ENCODE data around the gene GPATCH2L.

Gene GPATCH2L

GRCh38 chr14:76250302-76250701 lies 98.6 kb downstream of the GPATCH2L start:
- no peak overlapping the region for H3K27ac ChIP-seq
- DNase-seq (ENCODE audit: low read depth, low spot score), result no peak

GRCh38 chr14:76252471-76252870 lies 100.7 kb downstream of the GPATCH2L start:
- no peak for DNase-seq (ENCODE audit: low read depth, low spot score)
- H3K27ac ChIP-seq, result no peak overlapping the region

GRCh38 chr14:76253111-76253510 lies 101.4 kb downstream of the GPATCH2L start:
- DNase-seq (ENCODE audit: low read depth, low spot score), result no peak
- no peak overlapping the region for H3K27ac ChIP-seq

- DNase-seq (ENCODE audit: low read depth, low spot score), result no peak
- H3K27ac ChIP-seq, result no peak overlapping the region
These were observed 104.8 kb downstream of the GPATCH2L start for GRCh38 chr14:76256545-76256944.

- no peak for DNase-seq (ENCODE audit: low read depth, low spot score)
- no peak overlapping the region for H3K27ac ChIP-seq
These were observed 105.5 kb downstream of the GPATCH2L start for GRCh38 chr14:76257111-76257803.

- no peak overlapping the region for H3K27ac ChIP-seq
- DNase-seq (ENCODE audit: low read depth, low spot score), result no peak
These were observed 106.2 kb downstream of the GPATCH2L start for GRCh38 chr14:76257842-76258397.

GRCh38 chr14:76259029-76259735 lies 107.5 kb downstream of the GPATCH2L start:
- H3K27ac ChIP-seq, result no peak overlapping the region
- no peak for DNase-seq (ENCODE audit: low read depth, low spot score)

- no peak overlapping the region for H3K27ac ChIP-seq
- no peak for DNase-seq (ENCODE audit: low read depth, low spot score)
These were observed 109.0 kb downstream of the GPATCH2L start for GRCh38 chr14:76260749-76261148.

GRCh38 chr14:76261371-76261811 lies 109.7 kb downstream of the GPATCH2L start:
- no peak for DNase-seq (ENCODE audit: low read depth, low spot score)

GRCh38 chr14:76262641-76263040 lies 110.9 kb downstream of the GPATCH2L start:
- DNase-seq (ENCODE audit: low read depth, low spot score), result no peak
- H3K27ac ChIP-seq, result no peak overlapping the region

More at GRCh38 chr14:76261371-76261811, 109.7 kb downstream of the GPATCH2L start:
- no peak overlapping the region for H3K27ac ChIP-seq
